K562 (cell line): ENCODE results near the gene NPFFR1. TPM values are rescaled to one million over a fixed set of nuclear protein-coding genes. Genes with fewer than 3 reads are reported as not detected.
A peak's percentile ranks its signal among the peaks of the same experiment; 100 is the strongest.

ENCODE experiments used
- CBFA2T3 ChIP-seq: fragments of 450-650 bp; IDR thresholded peaks from 2 replicates; pipeline ENCODE4 v1.6.1; 2017
- ELF1 ChIP-seq: fragments of 200-800 bp; sonication (Bioruptor generic); IDR thresholded peaks from 2 replicates; pipeline ENCODE4 v1.6.1; 2016; ENCODE audit warnings: missing genetic modification characterization, missing compliant biosample characterization
- FOS ChIP-seq: IDR thresholded peaks from 3 replicates; pipeline ENCODE4 v1.6.1; 2011; ENCODE audit not compliant: insufficient read length; ENCODE audit errors: extremely low read depth
- FOXK1 ChIP-seq: sonication (generic); formaldehyde crosslinking; IDR thresholded peaks from 2 replicates; pipeline ENCODE4 v1.8.0; 2022; ENCODE audit warnings: missing genetic modification reagents, mild to moderate bottlenecking, borderline replicate concordance
- RUNX1 ChIP-seq: sonication (generic); IDR thresholded peaks from 2 replicates; pipeline ENCODE4 v1.6.1; 2016; ENCODE audit warnings: antibody characterized with exemption, low read depth
- ZNF384 ChIP-seq: IDR thresholded peaks from 2 replicates; pipeline ENCODE4 v1.6.1; 2012; ENCODE audit warnings: low read depth, low read length, improper control_type of control experiment
- ZNF444 ChIP-seq: fragments of 250-450 bp; sonication (Bioruptor Pico); IDR thresholded peaks from 2 replicates; pipeline ENCODE4 v1.4.0; 2020; ENCODE audit warnings: mild to moderate bottlenecking, moderate library complexity
- polyA plus RNA-seq, 8 experiments: library from polyadenylated mRNA; depleted of rRNA in 4 of 8; stranded (reverse) in 5 of 8; unstranded in 3 of 8; fragments of >200 nt; fragmentation: Nextera tagmentation in 2 of 8; fragmentation: Illumina TruSeq in 1 of 8; extraction: Ambion mirVana in 2 of 8; extraction: Trizol in 1 of 8; gene quantifications; 2 replicates each; pipeline versions ENCODE4 v1.2.1 to v1.2.3, GENCODE V29; 2011 to 2014; ENCODE audit warnings: inconsistent platforms in 1 of 8, missing spikeins in 1 of 8
- total RNA-seq, 7 experiments: library from RNA; depleted of rRNA in 6 of 7; stranded (reverse); fragments of >200 nt in 6 of 7; fragmentation: Illumina TruSeq in 2 of 7; extraction: Trizol in 2 of 7; gene quantifications; 2 replicates each; pipeline versions ENCODE4 v1.2.1 to v1.2.3, GENCODE V29; 2011 to 2021; ENCODE audit warnings: low replicate concordance in 1 of 7
- TF ChIP-seq, protein P1 (sequence below): sonication (generic); formaldehyde crosslinking; IDR thresholded peaks from 2 replicates; pipeline ENCODE4 v1.8.1; 2023; ENCODE audit warnings: mild to moderate bottlenecking, missing genetic modification reagents
- TF ChIP-seq, protein P2 (sequence below): fragments of 200-800 bp; sonication (Bioruptor generic); IDR thresholded peaks from 2 replicates; pipeline ENCODE4 v1.6.1; 2017; ENCODE audit warnings: missing genetic modification characterization, missing compliant biosample characterization

NPFFR1 gene
- total and polyA plus RNA-seq, 9 of the 15 experiments (the other 6 are each of a cell fraction or from before 2014, with no cell fraction given), result under 0.01 TPM; not detected in 8

DNA sequence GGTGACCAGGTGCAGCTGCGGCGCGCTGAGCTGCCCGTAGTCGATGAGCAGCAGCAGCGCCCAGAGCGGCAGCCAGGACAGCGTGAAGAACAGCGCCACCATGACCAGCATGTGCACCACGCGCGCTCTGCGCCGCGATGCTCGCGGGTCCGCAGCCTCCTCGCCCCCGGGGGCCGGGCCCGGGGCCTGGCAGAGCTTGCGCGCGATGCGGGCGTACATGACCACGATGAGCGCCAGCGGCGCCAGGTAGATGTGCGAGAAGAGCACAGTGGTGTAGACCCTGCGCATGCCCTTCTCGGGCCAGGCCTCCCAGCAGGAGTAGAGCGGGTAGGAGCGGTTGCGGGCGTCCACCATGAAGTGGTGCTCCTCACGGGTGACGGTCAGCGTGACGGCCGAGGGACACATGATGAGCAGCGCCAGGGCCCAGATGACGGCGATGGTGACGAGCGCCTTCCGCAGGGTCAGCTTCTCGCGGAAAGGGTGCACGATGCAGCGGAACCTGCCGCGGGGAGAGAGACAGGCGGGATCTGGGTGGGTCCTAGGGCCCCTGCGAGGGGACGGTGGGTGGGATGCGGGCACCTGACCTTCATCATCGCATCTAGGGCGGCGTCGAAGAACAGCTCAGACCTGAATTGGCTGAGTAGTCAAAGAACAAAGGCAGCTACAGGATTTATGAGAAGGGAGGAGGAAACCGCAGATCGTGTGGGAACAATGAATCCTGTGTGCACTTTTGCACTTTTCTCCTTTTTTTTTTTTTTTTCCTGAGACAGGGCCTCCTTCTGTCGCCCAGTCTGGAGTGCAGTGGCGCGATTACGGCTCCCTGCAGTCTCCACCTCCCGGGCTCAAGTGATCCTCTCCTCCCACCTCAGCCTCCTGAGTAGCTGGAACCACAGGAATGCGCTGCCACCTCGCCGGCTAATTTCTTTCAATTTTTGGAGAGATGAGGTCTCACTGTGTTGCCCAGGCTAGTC lies 28.2 kb downstream of the NPFFR1 start (continued):
- TF ChIP-seq, protein P1, sequence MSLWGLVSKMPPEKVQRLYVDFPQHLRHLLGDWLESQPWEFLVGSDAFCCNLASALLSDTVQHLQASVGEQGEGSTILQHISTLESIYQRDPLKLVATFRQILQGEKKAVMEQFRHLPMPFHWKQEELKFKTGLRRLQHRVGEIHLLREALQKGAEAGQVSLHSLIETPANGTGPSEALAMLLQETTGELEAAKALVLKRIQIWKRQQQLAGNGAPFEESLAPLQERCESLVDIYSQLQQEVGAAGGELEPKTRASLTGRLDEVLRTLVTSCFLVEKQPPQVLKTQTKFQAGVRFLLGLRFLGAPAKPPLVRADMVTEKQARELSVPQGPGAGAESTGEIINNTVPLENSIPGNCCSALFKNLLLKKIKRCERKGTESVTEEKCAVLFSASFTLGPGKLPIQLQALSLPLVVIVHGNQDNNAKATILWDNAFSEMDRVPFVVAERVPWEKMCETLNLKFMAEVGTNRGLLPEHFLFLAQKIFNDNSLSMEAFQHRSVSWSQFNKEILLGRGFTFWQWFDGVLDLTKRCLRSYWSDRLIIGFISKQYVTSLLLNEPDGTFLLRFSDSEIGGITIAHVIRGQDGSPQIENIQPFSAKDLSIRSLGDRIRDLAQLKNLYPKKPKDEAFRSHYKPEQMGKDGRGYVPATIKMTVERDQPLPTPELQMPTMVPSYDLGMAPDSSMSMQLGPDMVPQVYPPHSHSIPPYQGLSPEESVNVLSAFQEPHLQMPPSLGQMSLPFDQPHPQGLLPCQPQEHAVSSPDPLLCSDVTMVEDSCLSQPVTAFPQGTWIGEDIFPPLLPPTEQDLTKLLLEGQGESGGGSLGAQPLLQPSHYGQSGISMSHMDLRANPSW (CRISPR knock-in tag), result no peak
- TF ChIP-seq RUNX1, result no peak
- no peak for TF ChIP-seq ELF1 (tag)
- no peak for TF ChIP-seq FOXK1 (CRISPR knock-in tag)
- TF ChIP-seq, protein P2, sequence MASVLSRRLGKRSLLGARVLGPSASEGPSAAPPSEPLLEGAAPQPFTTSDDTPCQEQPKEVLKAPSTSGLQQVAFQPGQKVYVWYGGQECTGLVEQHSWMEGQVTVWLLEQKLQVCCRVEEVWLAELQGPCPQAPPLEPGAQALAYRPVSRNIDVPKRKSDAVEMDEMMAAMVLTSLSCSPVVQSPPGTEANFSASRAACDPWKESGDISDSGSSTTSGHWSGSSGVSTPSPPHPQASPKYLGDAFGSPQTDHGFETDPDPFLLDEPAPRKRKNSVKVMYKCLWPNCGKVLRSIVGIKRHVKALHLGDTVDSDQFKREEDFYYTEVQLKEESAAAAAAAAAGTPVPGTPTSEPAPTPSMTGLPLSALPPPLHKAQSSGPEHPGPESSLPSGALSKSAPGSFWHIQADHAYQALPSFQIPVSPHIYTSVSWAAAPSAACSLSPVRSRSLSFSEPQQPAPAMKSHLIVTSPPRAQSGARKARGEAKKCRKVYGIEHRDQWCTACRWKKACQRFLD, result no peak
- TF ChIP-seq ZNF384, result peak; percentile 64
- TF ChIP-seq CBFA2T3, result peak; percentile 41
- no peak for TF ChIP-seq ZNF444 (CRISPR knock-in tag)
- no peak for TF ChIP-seq FOS
